HG02970 (cell line): Measurements from ENCODE around the gene TNFRSF1A.

ENCODE experiments used
- ATAC-seq: cut with Tn5 transposase; IDR thresholded peaks from one replicate; pipeline ENCODE4 v1.9.1; 2021; ENCODE audit warnings: mild to moderate bottlenecking, moderate library complexity, moderate number of reproducible peaks; ENCODE audit not compliant: unreplicated experiment, low FRiP score

Gene TNFRSF1A

DNA sequence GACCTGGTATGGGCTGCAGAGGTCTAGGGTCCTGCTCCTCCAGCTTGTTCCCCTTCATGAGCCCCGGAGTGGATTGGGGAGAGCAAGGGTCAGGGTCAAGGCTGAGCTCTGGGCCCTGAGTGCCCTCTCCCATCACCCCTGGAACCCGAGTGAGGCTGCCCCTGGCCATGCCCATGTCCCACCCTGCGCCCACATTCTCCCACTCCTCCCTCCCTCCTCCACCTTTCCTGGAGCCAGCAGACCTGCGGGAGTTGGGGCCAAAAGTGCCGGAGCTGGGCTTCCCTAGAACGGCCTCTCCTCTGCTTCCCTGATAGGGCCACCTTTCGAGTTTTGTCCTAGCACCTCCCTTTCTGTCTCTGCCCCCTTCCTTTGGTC is 32.9 kb upstream of the TNFRSF1A start:
- ATAC-seq: no peak

DNA sequence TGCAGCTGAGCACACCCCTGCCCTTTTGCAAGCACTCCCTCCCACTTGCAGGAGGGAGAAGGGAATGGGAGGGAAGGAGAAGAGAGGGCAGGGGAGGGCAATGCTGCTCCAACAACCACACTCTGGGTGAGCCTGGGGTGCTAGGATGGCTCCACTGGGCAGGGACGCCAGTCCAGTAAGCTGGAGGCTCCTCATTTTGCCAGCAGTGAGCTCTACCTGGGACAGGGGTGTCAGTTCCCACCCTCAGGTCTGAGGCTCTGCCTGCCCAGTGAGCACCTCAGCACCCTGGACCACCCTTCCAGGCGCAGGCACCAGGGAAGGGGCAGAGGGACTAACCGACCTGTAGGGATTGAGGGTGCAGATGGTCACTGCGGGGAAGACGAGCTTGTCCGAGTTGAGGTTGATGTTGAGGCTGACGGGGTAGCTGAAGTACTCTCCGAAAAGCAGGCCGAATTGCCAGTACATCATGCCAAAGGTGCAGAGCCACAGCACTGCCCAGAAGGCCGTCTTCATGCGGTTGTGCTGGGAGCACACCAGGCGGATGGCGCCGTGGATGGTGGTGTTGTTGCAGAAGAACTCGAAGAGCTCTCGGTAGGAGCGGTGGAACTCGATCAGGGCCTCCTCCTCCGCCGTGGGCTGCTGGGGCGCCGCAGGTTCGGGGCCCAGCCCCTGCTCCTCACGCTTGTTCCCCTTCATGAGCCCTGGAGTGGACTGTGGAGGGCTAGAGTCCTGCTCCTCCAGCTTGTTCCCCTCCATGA is 32.3 kb upstream of the TNFRSF1A start:
- ATAC-seq: no peak

GRCh38 chr12:6373022-6373787 is 31.3 kb upstream of the TNFRSF1A start:
- no peak for ATAC-seq

GRCh38 chr12:6372403-6373003 is 30.6 kb upstream of the TNFRSF1A start:
- no peak for ATAC-seq

GRCh38 chr12:6370994-6371754 is 29.3 kb upstream of the TNFRSF1A start:
- no peak for ATAC-seq

- ATAC-seq: no peak
Observed at GRCh38 chr12:6370576-6370935, 28.7 kb upstream of the TNFRSF1A start.

DNA sequence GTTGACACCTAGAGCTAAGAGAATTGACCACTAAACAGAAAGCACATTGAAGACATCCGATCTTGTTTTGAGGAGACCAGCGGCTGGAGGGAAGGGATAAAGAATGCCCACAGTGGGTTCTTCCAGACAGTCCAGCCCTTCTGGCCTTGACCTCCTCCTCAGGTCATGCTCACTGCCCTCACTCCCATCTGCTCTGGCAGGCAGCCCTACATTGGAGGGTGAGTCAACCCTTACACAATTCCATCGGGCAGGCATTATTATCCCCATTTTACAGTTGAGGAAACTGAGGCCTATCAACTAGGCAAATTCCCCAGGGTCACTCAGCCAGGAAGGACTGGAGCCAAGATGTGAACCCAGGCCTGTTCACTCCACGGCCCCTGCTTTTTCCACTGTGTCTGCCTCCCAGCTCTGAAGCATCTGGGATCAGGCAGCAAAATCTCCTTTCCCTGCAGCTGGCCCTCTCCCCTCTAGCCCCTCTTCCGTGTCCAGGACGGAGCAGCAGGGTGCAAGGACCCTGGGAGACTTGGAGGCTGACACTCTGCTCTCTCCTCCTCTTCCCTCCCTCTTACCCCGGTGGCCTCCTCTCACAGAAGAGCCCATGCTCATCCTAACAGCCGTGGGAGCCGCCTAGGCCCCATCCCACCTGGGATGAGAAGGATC is 28.2 kb upstream of the TNFRSF1A start:
- ATAC-seq: no peak

DNA sequence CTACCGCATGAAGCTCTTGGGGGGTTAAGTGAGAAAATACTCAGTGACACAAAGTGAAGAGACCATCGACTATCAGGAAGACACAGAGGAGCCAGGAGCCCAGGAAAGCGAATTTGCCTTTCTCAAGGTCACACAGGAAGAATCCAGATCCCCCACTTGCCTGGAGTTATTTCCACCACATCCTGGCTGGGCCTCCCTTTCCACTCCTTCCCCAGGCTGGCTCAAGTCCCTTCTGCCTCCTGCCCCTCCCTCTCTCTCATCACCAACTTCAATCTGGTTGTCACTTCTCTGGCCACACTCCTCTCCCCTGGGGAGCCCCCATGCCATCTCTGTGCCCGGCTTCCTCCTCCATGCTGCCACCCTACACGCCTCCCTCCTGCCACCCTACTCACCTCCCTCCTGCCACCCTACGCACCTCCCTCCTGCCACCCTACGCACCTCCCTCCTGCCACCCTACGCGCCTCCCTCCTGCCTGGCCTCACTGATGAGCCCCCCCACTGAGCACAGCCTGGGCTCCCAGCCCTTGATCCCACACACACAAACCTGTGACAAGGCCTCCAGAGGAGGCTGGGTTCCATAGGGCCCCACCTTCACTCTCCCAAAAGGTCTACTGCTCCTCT is 27.1 kb upstream of the TNFRSF1A start:
- no peak for ATAC-seq

DNA sequence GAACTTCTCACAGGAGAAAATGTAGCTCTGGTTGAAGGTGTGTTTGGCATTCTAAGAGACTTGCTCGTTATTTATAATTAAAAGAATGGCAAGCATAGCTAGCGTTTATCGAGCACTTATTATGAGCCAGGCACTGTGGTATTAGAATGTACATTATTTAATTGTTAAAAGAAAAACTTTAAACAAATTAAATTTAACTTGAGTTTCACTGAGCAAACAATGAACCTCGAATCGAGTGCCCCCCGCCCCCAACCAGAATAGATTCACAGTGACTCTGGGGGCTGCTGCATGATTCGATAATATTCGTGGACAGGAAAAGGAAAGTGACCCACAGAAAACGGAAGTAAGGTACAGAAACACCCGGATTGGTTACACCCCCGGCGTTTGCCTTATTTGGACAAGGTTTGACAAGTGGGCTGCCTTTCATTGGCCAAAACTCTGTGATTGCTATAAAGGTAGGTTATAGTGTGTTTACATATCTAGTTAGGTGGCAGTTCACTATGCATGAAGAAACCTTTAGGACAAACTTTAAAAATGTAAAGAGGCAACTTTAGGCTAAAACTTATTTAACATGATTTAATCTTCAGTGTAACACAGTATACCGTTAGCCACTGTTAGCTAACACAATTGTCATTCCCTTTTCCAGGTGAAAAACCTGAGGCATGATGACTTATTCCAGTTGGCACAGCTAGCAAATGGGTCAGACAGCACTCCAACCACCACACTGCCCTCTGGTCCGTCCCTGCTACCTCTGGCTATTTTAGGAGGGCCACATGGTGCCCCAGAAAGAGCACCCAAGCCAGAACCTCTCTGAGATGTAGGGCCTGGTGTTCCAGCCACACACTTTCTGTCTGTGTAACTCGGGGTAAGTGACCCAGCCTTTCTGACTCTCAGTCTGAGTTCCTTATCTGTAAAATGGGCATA is 26.4 kb upstream of the TNFRSF1A start:
- no peak for ATAC-seq

DNA sequence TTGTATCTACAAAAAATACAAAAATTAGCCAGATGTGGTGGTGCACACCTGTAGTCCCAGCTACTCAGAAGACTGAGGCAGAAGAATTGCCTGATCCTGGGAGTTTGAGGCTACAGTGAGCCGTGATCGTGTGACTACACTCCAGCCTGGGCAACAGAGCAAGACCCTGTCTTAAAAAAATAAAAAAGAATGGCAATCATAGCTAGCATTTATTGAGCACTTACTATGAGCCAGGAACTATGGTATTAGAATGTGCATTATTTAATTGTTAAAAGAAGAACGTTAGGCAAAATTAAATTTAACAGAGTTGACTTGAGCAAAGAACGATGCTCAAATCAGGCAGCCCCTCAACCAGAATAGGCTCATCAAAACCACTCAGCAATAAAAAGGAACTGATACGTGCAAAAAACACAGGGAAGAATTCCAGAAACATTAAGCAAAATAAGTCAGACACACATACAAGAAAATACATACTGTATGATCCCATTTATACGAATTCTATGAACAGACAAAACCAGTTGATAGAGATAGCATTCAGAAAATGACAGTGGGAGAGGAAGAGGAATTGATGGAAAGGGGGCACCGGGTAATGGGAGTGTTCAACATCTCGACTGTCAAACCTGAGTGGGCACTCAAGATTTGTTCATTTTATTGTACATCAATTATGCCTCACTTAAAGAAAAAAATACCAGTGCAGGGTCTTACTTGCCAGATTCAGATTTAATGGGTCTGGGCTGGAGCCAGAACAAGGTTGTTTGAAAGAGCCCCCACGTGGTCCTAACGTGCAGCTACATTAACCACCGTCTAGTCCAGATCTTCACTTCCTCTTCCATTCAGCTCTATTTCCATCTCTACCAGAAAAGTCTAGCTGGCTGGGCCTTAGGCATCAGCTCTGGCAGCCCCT is 25.4 kb upstream of the TNFRSF1A start:
- ATAC-seq: no peak

DNA sequence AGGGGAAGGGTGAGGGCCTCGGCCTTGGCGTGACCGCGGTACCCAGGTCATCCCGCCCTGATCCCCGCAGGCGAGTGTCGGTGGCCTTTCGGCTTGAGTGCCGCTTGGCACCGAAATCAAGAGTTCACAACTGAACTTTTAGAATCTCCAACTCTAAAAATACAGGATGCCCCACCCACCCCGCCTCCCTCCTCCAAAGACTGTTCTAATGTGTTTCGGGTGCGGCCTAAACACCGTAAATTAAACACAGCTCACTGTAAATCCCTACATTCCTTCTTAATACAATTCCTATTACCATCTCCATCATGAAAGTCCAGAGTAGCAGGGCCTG is 22.1 kb upstream of the TNFRSF1A start:
- ATAC-seq: no peak

- no peak for ATAC-seq
Observed at GRCh38 chr12:6363330-6364043, 21.6 kb upstream of the TNFRSF1A start.

DNA sequence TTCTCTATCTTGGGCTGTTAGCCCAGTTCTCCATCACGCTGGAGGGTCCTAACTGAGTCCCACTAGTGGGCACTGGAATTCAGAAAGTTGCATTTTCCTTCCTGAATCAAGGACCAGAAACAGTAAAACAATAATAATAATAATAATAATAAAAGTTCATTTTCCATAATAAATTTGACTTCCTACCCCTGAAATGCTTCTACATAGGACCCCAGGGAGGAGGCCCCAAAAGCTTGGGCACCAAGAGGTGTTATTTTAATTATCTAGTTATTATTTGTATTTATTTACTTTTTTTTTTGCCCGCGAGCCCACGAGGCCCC is 21.1 kb upstream of the TNFRSF1A start:
- no peak for ATAC-seq

DNA sequence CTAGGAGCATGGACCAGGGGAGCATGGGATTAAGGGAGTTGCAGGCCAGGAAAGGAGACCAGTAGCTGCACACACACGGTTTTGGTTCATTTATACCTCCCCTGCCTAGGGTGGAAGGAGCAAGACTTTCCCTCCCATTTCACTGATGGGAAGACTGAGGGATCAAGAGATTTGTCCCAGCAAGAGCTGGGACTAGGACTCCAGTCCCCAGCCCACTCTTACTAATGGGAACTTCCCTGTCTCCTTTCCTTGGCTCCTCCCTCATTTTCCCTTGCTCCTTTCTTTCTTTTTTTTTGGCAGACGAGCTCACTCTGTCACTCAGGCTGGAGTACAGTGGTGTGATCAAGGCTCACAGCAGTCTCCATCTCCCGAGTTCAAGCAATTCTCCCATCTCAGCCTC is 20.5 kb upstream of the TNFRSF1A start:
- no peak for ATAC-seq

DNA sequence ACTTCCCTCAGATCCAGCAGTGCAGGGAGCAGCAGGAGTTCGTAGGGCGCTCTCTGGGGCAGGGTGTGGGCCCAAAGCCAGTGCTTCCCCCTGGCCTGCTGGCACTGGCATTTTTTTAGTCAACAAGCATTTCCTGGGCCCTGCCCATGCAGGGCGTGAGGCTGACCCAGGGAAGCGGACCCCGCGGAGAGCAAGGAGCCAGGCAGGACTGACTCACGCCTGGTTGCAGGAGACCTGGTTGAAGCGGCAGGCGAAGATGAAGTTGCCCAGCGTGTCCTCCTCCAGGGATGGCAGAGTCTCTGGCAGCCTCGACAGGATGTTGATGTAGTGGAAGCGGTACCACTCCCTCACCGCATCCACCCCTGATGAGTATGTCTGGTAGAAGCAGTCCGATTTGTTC is 20.0 kb upstream of the TNFRSF1A start:
- ATAC-seq: no peak

GRCh38 chr12:6360578-6361490 is 19.0 kb upstream of the TNFRSF1A start:
- ATAC-seq: no peak
